OCI-M1 (cell line): Measurements from ENCODE around the gene TEKT5.
A peak's percentile ranks its signal among the peaks of the same experiment; 100 is the strongest.
"Not testable (repeated sequence)": the region's sequence is repeated elsewhere in the genome, so short reads cannot be mapped to it uniquely, and the experiment has no call there.

Experiments used
- DNase-seq: peaks from one replicate; lab custom pipeline; 2025; lab: John Stamatoyannopoulos, UW

Gene TEKT5

GRCh38 chr16:10684511-10685151, 10.1 kb downstream of the TEKT5 start:
- DNase-seq: no peak

- DNase-seq: no peak
Observed at GRCh38 chr16:10683170-10683569, 11.6 kb downstream of the TEKT5 start.

GRCh38 chr16:10682604-10683003, 12.1 kb downstream of the TEKT5 start:
- no peak for DNase-seq

- DNase-seq: no peak
Observed at GRCh38 chr16:10681310-10682308, 13.1 kb downstream of the TEKT5 start.

GRCh38 chr16:10679921-10680320, 14.8 kb downstream of the TEKT5 start:
- no peak for DNase-seq

- DNase-seq: not testable (repeated sequence)
Observed at GRCh38 chr16:10679441-10679840, 15.3 kb downstream of the TEKT5 start.

- no peak for DNase-seq
Observed at GRCh38 chr16:10678655-10679054, 16.1 kb downstream of the TEKT5 start.

GRCh38 chr16:10676284-10676683, 18.4 kb downstream of the TEKT5 start:
- DNase-seq: no peak

- no peak for DNase-seq
Observed at GRCh38 chr16:10675861-10676260, 18.9 kb downstream of the TEKT5 start.

- DNase-seq: no peak
Observed at GRCh38 chr16:10675216-10675615, 19.5 kb downstream of the TEKT5 start.

- DNase-seq: no peak
Observed at GRCh38 chr16:10671729-10672128, 23.0 kb downstream of the TEKT5 start.

GRCh38 chr16:10669791-10670190, 24.9 kb downstream of the TEKT5 start:
- DNase-seq: no peak

- peak; percentile 3 for DNase-seq
Observed at GRCh38 chr16:10668322-10669045, 26.2 kb downstream of the TEKT5 start.

GRCh38 chr16:10667239-10667638, 27.5 kb downstream of the TEKT5 start:
- no peak for DNase-seq

GRCh38 chr16:10666291-10666690, 28.4 kb downstream of the TEKT5 start:
- no peak for DNase-seq

- no peak for DNase-seq
Observed at GRCh38 chr16:10665166-10665565, 29.6 kb downstream of the TEKT5 start.

- DNase-seq: no peak
Observed at GRCh38 chr16:10664720-10665126, 30.0 kb downstream of the TEKT5 start.

- no peak for DNase-seq
Observed at GRCh38 chr16:10663744-10664143, 31.0 kb downstream of the TEKT5 start.

GRCh38 chr16:10663146-10663545, 31.6 kb downstream of the TEKT5 start:
- DNase-seq: no peak

GRCh38 chr16:10662212-10662611, 32.5 kb downstream of the TEKT5 start:
- no peak for DNase-seq

GRCh38 chr16:10661737-10662136, 33.0 kb downstream of the TEKT5 start:
- no peak for DNase-seq

- no peak for DNase-seq
Observed at GRCh38 chr16:10660950-10661635, 33.6 kb downstream of the TEKT5 start.
